GM21723 (cell line): Measurements from ENCODE around the gene PCMTD2.

Source experiments
- ATAC-seq: cut with Tn5 transposase; IDR thresholded peaks from one replicate; pipeline ENCODE4 v1.9.1; 2021; ENCODE audit warnings: mild to moderate bottlenecking, moderate library complexity; ENCODE audit not compliant: unreplicated experiment

The PCMTD2 gene

GRCh38 chr20:64255361-64256281 lies at the start of gene PCMTD2:
TSS of gene PCMTD2 (plus strand) at chr20:64255748. CDS start at chr20:64259966, 4,218 bp downstream.
- peak; percentile 82 for ATAC-seq

- no peak for ATAC-seq
Observed at GRCh38 chr20:64206614-64207013, 48.9 kb upstream of the PCMTD2 start.

GRCh38 chr20:64207641-64208590 lies 47.6 kb upstream of the PCMTD2 start:
- ATAC-seq, result no peak

- no peak for ATAC-seq
Observed at GRCh38 chr20:64209148-64209547, 46.4 kb upstream of the PCMTD2 start.

- ATAC-seq, result no peak
Observed at GRCh38 chr20:64210656-64211369, 44.7 kb upstream of the PCMTD2 start.

- no peak for ATAC-seq
Observed at GRCh38 chr20:64211874-64212658, 43.5 kb upstream of the PCMTD2 start.

GRCh38 chr20:64212755-64213154 lies 42.8 kb upstream of the PCMTD2 start:
- no peak for ATAC-seq

GRCh38 chr20:64214113-64214512 lies 41.4 kb upstream of the PCMTD2 start:
- no peak for ATAC-seq

- ATAC-seq, result no peak
Observed at GRCh38 chr20:64214952-64215351, 40.6 kb upstream of the PCMTD2 start.

GRCh38 chr20:64216036-64216435 lies 39.5 kb upstream of the PCMTD2 start:
- no peak for ATAC-seq

GRCh38 chr20:64216910-64217309 lies 38.6 kb upstream of the PCMTD2 start:
- ATAC-seq, result no peak

GRCh38 chr20:64217539-64218221 lies 37.9 kb upstream of the PCMTD2 start:
- ATAC-seq, result no peak

GRCh38 chr20:64219202-64219601 lies 36.3 kb upstream of the PCMTD2 start:
- no peak for ATAC-seq

- no peak for ATAC-seq
Observed at GRCh38 chr20:64219730-64220129, 35.8 kb upstream of the PCMTD2 start.

GRCh38 chr20:64220420-64220819 lies 35.1 kb upstream of the PCMTD2 start:
- no peak for ATAC-seq

GRCh38 chr20:64220891-64221527 lies 34.5 kb upstream of the PCMTD2 start:
- no peak for ATAC-seq

GRCh38 chr20:64222291-64222735 lies 33.2 kb upstream of the PCMTD2 start:
- ATAC-seq, result no peak

- ATAC-seq, result no peak
Observed at GRCh38 chr20:64222851-64223525, 32.6 kb upstream of the PCMTD2 start.
